Measurements from ENCODE around the gene ANKRD34C. TPM values are rescaled to one million over a fixed set of nuclear protein-coding genes. Genes with fewer than 3 reads are reported as not detected.

Gene ANKRD34C
- total RNA-seq, 1 donor from 2014 or later, result not detected

DNA sequence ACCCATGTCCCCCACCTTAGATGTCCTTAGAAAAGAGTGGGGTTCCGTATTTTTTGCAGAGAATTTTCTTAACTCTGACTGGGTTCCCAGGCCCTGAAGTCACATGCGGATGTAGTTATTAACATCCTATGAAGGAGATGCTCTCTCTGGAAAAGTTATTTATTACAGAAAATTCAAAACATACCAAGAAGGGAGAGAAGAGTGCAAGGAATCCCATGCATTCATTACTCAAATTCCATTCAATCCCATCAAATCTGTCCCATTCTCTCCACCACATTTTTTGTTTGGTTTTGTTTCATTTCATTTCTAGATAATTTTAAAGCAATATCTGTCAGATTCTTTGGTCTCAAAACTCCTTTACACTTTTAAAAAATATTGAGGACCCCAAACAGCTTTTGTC lies 34.3 kb upstream of the ANKRD34C start:
- H3K4me3 ChIP-seq, result no peak overlapping the region
- ATAC-seq (no peak), DNase-seq (no peak)
- no peaks in the 10 kb centered on the region for H3K36me3 ChIP-seq
- H3K27ac ChIP-seq, result no peak overlapping the region
- TF ChIP-seq, protein P1, sequence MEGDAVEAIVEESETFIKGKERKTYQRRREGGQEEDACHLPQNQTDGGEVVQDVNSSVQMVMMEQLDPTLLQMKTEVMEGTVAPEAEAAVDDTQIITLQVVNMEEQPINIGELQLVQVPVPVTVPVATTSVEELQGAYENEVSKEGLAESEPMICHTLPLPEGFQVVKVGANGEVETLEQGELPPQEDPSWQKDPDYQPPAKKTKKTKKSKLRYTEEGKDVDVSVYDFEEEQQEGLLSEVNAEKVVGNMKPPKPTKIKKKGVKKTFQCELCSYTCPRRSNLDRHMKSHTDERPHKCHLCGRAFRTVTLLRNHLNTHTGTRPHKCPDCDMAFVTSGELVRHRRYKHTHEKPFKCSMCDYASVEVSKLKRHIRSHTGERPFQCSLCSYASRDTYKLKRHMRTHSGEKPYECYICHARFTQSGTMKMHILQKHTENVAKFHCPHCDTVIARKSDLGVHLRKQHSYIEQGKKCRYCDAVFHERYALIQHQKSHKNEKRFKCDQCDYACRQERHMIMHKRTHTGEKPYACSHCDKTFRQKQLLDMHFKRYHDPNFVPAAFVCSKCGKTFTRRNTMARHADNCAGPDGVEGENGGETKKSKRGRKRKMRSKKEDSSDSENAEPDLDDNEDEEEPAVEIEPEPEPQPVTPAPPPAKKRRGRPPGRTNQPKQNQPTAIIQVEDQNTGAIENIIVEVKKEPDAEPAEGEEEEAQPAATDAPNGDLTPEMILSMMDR (IDR thresholded peaks at IDR 0.05), result no peak
- no peaks in the 10 kb centered on the region for H3K27me3 ChIP-seq
- no peaks in the 10 kb centered on the region for H3K4me1 ChIP-seq
- intact Hi-C loops (cut with DNase I), result no loop called here
- no peaks in the 10 kb centered on the region for H3K9me3 ChIP-seq

DNA sequence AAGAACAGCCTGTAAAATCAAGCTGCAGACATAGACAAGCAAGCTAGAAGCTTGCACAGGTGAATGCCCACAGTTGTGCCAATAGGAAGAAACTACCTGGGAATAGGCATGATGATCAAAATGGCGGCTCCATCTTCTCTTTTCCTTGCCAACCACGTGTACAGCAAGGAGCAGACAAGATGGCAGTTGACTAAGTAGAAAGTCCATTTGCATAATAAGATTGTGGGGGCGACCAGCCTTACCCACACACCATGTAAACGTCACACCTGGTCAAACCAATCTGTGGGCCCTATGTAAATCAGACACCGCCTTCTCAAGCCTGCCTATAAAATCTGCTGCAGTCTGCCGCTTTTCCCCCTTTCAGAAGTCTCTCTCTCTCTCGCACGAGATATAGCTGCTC lies 25.1 kb upstream of the ANKRD34C start:
- no peak for DNase-seq
- intact Hi-C loops (cut with DNase I), result no loop called here
- TF ChIP-seq, protein P1 (IDR thresholded peaks at IDR 0.05), result no peak

DNA sequence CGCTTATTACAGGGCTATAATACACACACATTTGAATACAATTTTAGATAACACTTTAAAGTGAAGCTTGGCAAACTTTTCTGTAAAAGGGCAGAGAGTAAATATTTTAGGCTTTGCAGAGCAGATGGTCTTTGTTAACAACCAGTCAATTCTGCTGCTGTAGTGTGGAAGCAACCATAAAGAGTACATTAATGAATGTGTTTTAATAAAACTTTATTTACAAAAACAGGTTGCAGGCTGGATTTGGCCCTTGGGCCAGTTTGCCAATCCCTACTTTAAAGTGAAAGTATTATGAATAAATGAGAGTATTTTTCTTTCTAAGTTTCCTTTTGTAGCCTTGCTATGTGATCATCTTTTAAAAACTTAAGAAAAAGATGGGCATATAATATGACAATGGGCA lies 20.7 kb upstream of the ANKRD34C start:
- TF ChIP-seq, protein P1 (IDR thresholded peaks at IDR 0.05), result no peak
- Histone ChIP-seq H3K9me3 (no peaks in the 10 kb centered on the region), H3K27me3 (no peaks in the 10 kb centered on the region), H3K36me3 (no peaks in the 10 kb centered on the region), H3K4me1 (no peaks in the 10 kb centered on the region), H3K27ac (no peak overlapping the region), H3K4me3 (no peak overlapping the region)
- ATAC-seq (no peak), DNase-seq (no peak)
- intact Hi-C loops (cut with DNase I), result no loop called here

More for the DNA sequence above, 25.1 kb upstream of the ANKRD34C start:
- H3K4me1 ChIP-seq, result no peaks in the 10 kb centered on the region
- no peak for ATAC-seq
- H3K27me3 ChIP-seq, result no peaks in the 10 kb centered on the region
- no peaks in the 10 kb centered on the region for H3K36me3 ChIP-seq
- no peaks in the 10 kb centered on the region for H3K9me3 ChIP-seq
- H3K4me3 ChIP-seq, result no peak overlapping the region
- no peak overlapping the region for H3K27ac ChIP-seq

DNA sequence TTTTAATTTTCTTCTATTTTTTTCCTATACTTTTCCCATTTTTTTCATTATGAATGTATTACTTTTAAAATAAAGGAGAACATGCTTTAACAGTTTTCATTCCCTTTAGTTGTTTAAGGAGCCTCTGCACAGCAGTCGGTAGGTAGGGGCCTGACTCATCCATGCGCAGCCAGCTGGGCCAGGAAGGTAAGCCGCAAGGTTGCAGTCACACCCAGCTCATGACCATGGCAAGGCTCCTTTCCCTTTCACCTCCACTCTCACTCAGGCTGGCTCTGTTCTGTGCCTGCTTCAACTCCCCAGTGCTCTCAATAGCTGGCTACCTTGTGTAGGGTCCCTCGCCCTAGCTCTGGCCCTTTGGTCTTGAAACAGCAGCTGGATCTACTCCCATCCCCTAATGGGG lies 17.4 kb upstream of the ANKRD34C start:
- Histone ChIP-seq H3K36me3 (no peaks in the 10 kb centered on the region), H3K27ac (no peak overlapping the region), H3K4me1 (no peaks in the 10 kb centered on the region), H3K27me3 (peaks cover 3% of the 10 kb centered on the region), H3K9me3 (no peaks in the 10 kb centered on the region), H3K4me3 (no peak overlapping the region)
- TF ChIP-seq, protein P1 (IDR thresholded peaks at IDR 0.05), result no peak
- intact Hi-C loops (cut with DNase I), result no loop called here
- ATAC-seq (no peak), DNase-seq (no peak)

DNA sequence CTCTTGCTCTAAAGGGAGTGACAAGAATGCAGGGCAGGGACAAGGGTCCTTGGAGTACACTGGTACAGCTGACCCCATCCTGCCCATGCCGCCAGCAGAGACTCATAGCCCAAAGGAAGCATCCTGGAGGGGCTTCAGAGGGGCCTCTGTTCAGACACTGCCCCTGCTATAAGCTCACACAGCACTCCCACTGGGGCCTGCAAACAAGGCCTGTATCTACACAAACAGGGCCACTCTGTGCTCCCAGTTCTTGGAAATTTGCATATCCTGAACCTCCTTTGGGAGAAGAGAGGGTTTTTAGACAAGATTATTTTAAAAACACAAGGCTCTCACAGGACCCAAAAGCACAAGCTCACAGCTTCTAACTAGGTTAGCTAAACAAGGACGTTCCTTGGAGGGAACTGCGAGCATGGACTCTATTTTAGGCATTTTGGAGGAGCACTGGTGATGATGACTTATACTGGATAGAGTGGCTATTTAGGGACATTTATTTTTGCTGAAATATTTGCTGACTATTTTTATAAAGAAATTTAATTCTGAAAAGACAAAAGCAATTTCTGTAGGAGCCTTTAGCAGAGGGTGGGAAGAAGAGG lies 16.4 kb upstream of the ANKRD34C start:
- Histone ChIP-seq H3K4me3 (no peak overlapping the region), H3K4me1 (no peaks in the 10 kb centered on the region), H3K27ac (no peak overlapping the region), H3K9me3 (no peaks in the 10 kb centered on the region), H3K36me3 (no peaks in the 10 kb centered on the region), H3K27me3 (peaks cover 5% of the 10 kb centered on the region)
- DNase-seq, result no peak
- intact Hi-C loops (cut with DNase I), result no loop called here
- TF ChIP-seq, protein P1 (IDR thresholded peaks at IDR 0.05), result no peak
- no peak for ATAC-seq
